Measurements from ENCODE around the gene CREB3L1.

The CREB3L1 gene

DNA sequence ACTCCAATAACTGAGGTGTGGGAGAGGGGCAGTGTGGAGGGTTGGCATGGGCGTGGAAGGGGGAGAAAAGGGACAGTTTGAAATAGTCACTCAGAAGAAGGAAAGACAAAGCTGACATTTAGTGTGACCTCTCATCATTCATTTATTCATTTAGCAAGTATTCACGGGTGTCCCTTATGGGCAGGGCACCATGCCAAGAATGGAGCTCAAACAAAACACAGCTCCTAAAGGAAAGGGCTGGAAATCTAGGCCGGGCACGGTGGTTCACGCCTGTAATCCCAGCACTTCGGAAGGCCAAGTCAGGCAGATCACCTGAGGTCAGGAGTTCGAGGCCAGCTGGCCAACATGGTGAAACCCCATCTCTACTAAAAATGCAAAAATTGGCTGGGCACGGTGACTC is 50.4 kb downstream of the CREB3L1 start:
- DNase-seq (ENCODE audit: low read depth) = no peak
- TF ChIP-seq, protein P1, sequence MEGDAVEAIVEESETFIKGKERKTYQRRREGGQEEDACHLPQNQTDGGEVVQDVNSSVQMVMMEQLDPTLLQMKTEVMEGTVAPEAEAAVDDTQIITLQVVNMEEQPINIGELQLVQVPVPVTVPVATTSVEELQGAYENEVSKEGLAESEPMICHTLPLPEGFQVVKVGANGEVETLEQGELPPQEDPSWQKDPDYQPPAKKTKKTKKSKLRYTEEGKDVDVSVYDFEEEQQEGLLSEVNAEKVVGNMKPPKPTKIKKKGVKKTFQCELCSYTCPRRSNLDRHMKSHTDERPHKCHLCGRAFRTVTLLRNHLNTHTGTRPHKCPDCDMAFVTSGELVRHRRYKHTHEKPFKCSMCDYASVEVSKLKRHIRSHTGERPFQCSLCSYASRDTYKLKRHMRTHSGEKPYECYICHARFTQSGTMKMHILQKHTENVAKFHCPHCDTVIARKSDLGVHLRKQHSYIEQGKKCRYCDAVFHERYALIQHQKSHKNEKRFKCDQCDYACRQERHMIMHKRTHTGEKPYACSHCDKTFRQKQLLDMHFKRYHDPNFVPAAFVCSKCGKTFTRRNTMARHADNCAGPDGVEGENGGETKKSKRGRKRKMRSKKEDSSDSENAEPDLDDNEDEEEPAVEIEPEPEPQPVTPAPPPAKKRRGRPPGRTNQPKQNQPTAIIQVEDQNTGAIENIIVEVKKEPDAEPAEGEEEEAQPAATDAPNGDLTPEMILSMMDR (IDR thresholded peaks at IDR 0.05; ENCODE audit: low read depth, low read length, missing control alignments) = no peak
- H3K4me3 ChIP-seq (ENCODE audit: low read depth, low read length) = no peak overlapping the region

DNA sequence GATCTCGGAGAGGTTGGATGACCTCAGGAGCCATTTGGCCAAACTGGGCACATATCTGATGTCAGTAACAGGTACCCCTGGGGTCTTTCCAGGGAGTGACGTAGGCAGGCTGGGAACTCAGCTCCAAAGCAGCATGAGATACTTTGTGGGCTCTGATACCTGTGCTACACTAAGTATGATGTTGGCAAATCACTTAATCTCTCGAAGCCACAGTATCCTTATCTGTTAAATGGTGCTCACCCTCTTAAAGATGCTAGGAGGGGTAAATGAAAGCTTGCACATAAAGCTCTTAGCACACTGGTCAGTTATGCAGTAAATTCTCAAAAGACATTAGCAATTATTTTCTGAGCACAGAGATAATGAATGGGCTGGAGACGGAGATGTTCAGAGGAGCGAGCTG is 52.7 kb downstream of the CREB3L1 start:
- no peak overlapping the region for H3K4me3 ChIP-seq (ENCODE audit: low read depth, low read length)

DNA sequence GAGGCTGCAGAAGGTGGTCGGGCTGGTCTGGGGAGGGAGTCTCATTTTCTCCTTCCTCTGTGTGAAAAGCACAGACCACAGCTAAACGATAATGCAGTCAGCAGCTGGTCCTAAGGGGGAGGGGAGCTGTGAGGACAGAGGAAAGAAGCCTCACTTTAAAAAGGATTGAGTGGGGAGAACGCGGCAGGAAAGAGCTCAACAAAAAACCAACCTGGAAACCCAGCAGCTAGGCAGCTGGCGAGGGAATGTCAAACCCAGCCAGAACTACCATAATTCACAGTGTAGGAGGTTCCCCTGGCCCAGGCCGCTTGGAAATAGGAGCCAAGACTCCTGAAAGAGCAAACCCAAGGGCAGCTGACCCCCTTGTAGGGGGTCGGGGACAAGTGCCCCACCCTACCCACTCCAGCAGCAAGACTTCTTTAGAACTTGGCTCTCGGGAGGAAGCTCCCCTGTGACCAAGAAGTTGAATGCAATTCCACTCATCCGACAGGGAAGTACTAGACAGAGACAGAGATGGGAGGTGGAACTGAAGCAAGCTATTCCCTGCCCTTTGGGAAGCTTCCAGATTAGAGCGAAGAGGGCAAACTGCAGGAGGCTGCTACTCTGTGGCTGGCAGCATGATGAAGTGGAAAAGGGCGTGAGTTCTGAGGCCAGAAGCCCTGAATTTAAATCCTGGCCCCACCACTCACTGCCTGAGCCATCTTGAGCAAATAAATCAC is 53.3 kb downstream of the CREB3L1 start:
- DNase-seq (ENCODE audit: low read depth) = no peak
- TF ChIP-seq, protein P1 (IDR thresholded peaks at IDR 0.05; ENCODE audit: low read depth, low read length, missing control alignments) = no peak
- H3K4me3 ChIP-seq (ENCODE audit: low read depth, low read length) = no peak overlapping the region

More for the DNA sequence above, 52.7 kb downstream of the CREB3L1 start:
- no peak for DNase-seq (ENCODE audit: low read depth)
- TF ChIP-seq, protein P1 (IDR thresholded peaks at IDR 0.05; ENCODE audit: low read depth, low read length, missing control alignments) = no peak

DNA sequence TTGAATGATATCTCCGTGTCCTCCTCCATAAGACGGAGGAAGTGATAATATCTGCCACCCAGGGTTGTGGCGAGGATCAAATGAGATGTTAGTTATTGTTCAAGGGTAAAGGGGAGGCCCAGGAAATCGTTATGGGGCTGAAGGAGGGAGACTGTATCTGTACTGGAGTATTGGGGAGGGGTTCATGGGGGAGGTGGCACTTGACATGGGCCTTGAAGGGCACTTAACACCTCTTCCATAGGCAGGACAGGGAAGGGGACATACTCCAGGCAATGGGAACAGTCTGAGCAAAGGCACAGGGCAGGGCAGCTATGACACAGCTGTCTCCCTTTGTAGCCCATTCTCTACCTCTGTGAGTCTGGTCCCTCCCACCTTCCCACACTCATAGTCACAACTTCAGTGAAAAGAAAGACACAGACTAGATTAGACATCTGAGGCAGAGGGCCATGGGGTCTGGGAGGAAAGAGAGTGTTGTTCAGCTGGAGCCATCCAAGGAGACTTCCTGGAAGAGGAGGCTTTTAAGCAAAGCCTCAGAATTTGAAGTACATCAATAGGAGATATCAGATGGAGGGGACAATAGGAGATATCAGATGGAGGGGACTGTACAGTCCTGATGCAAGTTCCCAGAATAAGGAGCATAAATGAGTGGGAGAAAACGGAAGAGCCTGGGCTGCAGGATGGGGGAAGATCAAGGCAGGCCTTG is 54.0 kb downstream of the CREB3L1 start:
- TF ChIP-seq, protein P1 (IDR thresholded peaks at IDR 0.05; ENCODE audit: low read depth, low read length, missing control alignments) = no peak
- no peak overlapping the region for H3K4me3 ChIP-seq (ENCODE audit: low read depth, low read length)
- no peak for DNase-seq (ENCODE audit: low read depth)

DNA sequence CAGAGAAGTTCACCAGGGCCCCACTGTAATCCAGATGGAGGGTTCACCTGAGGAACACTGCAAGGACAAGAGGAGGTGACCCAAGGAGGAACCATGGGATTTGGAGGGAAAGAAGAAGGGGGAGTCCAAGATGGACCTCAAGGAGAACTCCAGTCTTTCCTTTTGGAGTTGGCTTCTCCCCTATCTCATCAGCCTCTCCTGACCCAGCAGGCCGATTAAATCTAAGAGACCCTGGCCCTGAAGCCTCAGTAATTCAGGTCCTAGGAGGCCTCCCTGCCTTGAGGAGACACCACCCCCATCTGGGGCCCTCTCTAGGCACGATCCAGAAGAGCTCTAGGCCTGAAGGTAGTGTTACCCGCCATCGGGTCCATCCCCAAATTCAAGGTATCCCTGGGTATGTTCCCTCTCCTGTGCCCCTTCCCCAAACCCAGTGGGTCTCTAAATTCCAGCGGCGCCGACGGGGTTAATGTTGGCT is 54.7 kb downstream of the CREB3L1 start:
- H3K4me3 ChIP-seq (ENCODE audit: low read depth, low read length) = no peak overlapping the region
- TF ChIP-seq, protein P1 (IDR thresholded peaks at IDR 0.05; ENCODE audit: low read depth, low read length, missing control alignments) = no peak
- no peak for DNase-seq (ENCODE audit: low read depth)

DNA sequence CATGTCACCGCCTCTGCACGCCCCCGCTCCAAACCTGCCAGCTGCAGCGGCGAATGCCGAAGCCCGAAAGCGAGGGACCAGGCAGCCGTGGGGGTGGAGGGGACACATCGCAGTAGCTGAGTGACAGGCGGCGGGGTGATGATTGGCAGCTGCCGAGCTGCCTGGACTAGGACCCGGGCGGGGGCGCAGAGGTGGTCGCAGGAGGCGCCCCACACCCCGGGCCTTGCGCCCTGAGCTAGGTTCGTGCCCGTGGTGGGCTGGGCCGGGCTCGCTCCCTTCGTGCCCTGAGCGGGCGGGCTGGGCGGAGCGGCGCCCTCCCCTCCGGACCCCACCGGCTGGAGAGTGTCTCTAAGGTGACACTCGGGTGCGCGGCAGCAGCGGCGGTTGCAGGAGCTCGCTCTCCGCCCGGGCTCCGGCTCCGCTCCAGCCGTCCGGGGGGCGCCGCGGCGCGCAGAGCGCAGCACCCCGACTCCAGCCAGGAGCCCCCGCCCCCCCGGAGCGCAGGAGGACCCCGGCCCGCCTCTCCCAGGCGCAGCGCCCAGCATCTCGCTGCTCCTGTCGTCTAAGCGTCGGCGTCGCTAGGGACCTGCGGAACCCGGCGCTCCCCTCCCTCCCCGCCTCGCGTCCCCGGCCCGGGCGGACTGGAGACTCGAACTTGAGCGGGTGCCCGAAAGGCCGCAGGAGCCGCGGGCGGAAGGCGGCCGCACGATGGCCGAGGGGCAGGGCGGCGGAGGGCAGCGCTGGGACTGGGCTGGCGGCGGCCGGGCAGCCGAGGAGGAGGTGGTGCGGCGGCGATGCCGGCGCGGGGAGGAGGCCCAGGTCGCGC is 55.3 kb downstream of the CREB3L1 start:
- no peak for DNase-seq (ENCODE audit: low read depth)
- peak overlapping the region; percentile 24; the same call in 1 of the 2 replicates for H3K4me3 ChIP-seq (ENCODE audit: low read depth, low read length)

More for the DNA sequence above, 55.3 kb downstream of the CREB3L1 start:
- TF ChIP-seq, protein P1 (IDR thresholded peaks at IDR 0.05; ENCODE audit: low read depth, low read length, missing control alignments) = no peak
